GM19452 (cell line): ENCODE measurements around the gene MTMR3.
"Not testable (repeated sequence)": the region's sequence is repeated elsewhere in the genome, so short reads cannot be mapped to it uniquely, and the experiment has no call there.

Experiments used
- ATAC-seq: cut with Tn5 transposase; IDR thresholded peaks from one replicate; pipeline ENCODE4 v1.9.1; 2021; ENCODE audit not compliant: unreplicated experiment

MTMR3 gene

GRCh38 chr22:29883045-29883774, at the start of gene MTMR3:
TSS of gene MTMR3 (plus strand) at chr22:29883174. CDS start at chr22:29971060, 87,886 bp downstream.
- peak; percentile 73 for ATAC-seq

- no peak for ATAC-seq
Measured at GRCh38 chr22:29833392-29833965, 49.5 kb upstream of the MTMR3 start.

- no peak for ATAC-seq
Measured at GRCh38 chr22:29834046-29834445, 48.9 kb upstream of the MTMR3 start.

DNA sequence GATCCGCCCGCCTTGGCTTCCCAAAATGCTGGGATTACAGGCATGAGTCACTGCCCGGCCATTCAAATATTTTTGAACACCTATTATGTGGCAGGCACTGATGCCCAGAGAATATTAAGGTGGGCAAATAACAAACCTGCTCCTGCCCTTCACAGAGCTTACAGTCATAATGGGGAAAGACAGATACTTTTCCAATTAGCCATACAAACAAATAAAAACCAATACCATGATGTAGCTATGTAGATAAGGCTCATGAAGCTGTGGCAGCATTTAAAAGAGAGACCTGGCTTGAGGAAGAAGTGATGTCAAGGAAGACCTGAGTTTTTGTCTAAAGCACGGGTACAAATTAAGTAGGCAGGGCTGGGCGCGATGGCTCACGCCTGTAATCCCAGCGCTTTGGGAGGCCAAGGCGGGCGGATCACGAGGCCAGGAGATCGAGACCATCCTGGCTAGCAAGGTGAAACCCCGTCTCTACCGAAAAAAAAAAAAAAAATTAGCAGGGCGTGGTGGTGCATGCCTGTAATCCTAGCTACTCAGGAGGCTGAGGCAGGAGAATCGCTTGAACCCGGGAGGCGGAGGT, 46.1 kb upstream of the MTMR3 start:
- ATAC-seq = not testable (repeated sequence)

DNA sequence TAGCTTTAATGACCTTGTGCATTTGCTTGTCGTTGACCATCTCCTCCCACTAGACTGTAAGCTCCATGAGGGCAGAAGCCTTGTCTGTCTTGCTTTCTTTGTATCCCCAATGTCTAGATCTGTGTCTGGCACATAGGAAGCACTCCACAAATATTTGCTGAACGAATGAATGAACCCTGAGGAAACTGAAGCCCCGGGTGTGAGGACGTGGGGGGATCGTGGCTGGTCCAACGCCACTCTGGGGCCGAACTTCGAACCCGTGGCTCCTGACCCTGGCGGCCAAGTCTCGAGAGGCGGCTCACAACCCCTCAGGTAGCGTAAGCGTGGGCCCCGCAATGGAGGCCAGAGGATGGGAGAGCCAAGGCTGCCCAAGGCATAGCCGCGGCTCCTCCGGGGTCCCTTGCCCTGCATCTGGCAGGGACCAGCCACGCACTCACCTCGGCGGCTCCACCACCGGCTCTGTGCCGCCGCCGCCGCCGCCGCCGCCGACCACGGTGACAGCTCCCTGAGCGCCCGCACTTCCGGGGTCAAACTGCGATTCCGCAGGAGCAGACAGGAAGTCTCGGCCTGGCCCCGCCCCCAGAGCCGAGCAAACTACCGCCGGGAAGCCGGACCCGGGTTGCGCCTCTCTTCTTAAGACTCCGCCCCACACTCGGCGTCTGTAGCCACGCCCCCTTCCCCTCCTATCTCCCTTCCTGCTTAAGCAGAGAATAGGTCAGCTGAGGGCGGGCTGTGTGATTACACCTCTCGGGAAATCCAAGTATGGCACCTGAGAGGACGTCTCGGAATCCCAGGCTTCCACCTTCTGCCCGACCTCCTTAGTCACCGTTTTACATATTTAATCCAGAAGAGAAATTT, 45.0 kb upstream of the MTMR3 start, which contains the start of gene ASCC2:
ASCC2 (minus strand) TSS at position 534 of the 858 bp plus-strand sequence. CDS start 5,949 bp downstream, outside the sequence.
- ATAC-seq = peak; percentile 93

DNA sequence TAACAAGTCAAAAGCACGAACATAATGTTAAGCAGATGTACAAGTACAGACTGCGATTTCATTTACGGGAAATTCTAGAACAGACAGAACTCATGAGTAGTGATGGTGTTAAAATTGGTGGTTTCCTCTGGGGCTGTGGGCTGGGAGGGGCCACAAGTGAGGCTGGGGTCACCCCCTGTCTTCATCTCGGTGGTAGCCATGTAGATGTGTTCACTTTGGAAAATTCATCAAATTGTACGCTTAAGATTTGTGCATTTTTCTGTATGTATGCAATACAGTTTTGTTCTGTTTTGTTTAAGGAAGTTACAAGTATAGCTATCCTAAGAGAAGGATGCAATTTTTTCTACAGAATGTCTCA, 44.4 kb upstream of the MTMR3 start:
- ATAC-seq = no peak

GRCh38 chr22:29839039-29839438, 43.9 kb upstream of the MTMR3 start:
- ATAC-seq = no peak

DNA sequence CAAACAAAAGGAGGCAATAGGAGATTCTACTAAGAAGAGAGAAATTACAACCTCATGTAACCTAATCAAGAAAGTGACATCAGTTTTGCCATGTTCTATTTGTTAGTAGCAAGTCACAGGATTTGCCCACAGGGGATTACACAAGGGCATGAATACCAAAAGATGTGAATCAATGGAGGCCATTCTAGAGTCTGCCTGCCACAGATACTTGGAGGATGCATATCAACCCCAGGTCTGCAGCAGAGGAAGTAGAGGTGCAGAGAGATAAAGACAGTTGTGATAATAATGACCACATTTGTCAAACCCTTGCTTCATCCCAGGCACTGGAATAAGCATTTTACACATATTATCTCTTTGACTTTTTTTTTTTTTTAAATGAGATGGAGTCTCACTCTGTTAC, 42.5 kb upstream of the MTMR3 start:
- ATAC-seq = no peak

- no peak for ATAC-seq
Measured at GRCh38 chr22:29842172-29842571, 40.8 kb upstream of the MTMR3 start.

DNA sequence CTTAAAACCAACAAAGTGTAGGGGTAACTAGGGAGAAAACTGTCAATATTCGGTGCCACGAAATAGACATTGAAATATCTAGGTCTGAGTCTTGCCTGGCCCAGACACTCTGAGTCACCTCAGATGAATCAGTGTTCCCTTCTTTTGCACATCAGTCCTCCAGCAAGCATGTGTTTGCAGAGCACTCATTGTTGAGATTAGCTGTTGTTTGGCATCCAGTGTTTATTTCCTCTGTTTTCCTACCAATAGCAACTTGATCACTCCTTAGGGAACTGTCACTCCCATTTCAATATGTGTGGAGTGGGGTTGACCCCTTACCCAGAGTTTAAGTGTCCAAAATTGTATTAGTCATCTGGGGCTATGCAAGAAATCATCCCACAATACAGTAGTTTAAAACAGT, 40.2 kb upstream of the MTMR3 start:
- no peak for ATAC-seq

GRCh38 chr22:29846290-29846689, 36.7 kb upstream of the MTMR3 start:
- no peak for ATAC-seq

- no peak for ATAC-seq
Measured at GRCh38 chr22:29848111-29848510, 34.9 kb upstream of the MTMR3 start.

GRCh38 chr22:29854432-29854831, 28.5 kb upstream of the MTMR3 start:
- no peak for ATAC-seq

DNA sequence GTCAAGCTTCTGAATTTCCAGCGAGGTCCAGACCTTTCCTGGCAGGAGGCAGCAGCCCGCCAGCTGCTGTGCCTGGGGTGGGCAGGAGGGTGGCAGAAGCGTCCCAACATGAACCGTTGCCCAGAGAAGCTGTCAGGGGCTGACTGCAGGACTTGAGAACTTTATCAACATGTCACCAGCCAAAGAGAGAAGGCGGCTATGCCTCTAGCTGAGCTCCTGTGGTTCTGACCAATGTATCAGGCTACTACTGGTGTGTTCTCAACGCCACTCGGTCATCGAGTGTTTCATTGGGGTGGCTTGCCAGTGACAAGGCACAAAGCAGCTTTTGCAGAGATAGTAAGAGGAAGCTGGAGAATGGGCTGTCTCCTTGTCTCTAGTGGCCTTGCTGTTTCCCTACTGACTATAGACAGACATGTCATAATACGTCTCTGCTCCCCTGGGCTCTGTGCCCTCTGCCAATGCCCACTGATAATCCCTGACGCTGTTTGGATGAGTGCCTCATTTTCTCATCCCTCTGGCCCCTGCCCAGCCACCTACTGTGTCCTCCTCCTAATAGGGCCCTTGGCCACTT, 27.3 kb upstream of the MTMR3 start:
- no peak for ATAC-seq

DNA sequence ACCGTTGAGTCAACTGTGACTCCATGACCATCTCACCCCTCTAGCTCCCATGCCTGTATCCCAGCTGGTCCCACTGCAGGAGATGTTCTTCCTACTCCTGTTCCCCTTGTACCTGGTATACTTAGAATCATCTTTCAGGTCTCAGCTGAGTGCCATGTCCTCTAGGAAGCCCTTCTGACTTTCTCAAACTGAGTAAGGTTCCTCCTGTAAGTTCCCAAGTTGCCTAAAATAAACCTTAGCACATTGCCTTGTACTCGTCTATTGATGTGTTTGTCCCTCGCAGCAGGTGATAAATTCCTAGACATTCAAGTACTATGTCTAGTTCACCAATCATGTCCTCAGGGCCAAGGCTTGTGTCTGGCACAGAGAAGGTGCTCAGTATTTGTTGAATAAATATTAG, 26.5 kb upstream of the MTMR3 start:
- ATAC-seq = no peak

DNA sequence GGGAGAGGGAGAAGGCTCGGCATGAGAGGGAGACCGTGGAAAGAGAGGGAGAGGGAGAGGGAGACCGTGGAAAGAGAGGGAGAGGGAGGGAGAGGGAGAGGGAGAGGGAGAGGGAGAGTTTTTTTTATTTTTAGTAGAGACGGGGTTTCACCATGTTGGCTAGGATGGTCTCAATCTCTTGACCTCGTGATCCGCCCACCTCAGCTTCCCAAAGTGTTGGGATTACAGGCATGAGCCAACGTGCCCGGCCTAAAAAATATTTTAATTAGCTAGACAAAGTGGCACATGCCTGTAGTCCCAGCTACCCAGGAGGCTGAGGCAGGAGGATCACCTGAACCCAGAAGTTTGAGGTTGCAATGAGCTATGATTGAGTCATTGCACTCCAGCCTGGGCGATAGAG, 23.9 kb upstream of the MTMR3 start:
- not testable (repeated sequence) for ATAC-seq

DNA sequence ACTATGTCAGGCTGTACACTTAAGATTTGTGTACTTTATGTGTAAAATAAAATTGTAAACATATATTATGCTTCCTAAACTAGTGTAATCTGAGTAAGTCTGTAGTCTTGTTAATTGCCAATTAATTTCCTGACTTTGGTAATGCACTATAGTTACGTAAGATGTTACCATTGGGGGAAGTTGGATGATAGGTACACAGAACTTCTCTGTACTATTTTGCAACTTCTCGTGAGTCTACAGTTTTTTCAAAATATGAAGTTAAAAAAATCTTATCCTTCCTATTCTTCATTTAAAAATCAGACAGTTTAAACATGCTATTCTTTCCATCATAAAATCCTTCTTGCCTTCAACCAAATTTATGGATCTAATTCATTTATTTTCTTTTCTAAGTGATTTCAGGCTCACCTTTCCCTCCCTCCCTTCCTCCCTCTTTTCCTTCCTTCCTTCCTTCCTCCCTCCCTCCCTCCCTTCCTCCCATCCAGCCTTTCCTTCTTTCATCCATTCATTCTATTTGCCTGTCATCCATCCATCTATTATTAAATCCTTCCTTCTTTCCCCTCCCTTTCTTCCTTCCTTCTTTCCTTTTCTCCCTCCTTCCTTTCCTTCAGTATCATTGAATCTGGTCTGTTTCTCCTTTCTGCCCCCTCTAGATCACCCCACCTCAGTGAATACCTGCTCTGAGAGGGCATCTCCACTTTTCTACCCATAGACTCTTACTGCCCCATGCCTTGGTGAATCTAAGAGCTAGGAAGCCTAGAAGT, 22.8 kb upstream of the MTMR3 start:
- ATAC-seq = no peak

DNA sequence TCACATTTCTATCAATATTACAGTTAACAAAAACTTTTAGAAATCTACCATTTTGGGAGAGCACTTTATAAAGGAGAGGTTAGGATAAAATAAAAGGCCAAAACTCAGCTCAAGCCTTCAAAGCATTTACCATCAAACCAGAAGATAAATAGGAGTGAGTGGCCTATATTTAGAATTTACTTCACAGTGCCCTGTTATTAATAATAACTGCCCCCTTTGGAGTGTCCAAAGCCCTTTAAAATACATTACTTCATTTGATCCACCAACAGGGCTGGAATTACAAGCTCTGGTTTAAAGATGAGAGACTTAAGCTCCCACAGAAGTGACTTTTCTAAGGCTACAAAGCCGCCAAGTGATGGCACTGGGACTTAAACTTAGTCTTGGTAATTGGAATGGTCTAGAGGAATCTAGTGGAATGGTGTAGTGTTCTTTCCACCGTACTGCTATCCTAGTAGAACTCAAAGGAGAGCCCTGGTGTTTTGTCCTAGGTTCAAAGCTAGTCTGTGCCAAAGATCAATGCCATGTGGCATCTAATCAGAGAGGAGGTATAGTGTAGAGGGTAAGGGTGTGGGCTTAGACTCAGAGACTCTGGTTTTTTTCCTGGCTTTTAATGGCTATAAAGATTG, 21.2 kb upstream of the MTMR3 start:
- no peak for ATAC-seq

DNA sequence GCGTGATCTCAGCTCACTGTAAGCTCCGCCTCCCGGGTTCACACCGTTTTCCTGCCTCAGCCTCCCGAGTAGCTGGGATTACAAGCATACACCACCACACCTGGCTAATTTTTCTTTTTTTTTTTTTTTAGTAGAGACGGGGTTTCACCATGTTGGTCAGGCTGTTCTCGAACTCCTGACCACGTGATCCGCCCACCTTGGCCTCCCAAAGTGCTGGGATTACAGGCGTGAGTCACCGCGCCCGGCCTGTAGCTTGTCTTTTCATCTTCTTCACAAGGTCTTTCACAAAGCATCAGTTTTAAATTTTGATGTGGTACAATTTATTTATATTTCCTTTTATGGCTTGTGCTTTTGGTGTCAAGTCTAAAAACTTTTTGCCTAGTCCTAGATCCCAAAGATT, 17.4 kb upstream of the MTMR3 start:
- ATAC-seq = not testable (repeated sequence)

GRCh38 chr22:29867260-29867659, 15.7 kb upstream of the MTMR3 start:
- ATAC-seq = no peak
